ENCODE results near the gene PRR13.
"Not testable (repeated sequence)": the region's sequence is repeated elsewhere in the genome, so short reads cannot be mapped to it uniquely, and the experiment has no call there.

Gene PRR13

GRCh38 chr12:53428741-53429140 lies 12.8 kb upstream of the PRR13 start:
- Histone ChIP-seq H4K12ac (ENCODE audit: low read depth, low read length) (no peak overlapping the region), H3K4me2 (ENCODE audit: low read length) (no peak overlapping the region), H3K23ac (ENCODE audit: low read length) (no peak overlapping the region), H3K9me3 (ENCODE audit: insufficient read depth, low read depth, low read length) (no peaks in the 10 kb centered on the region), H2BK5ac (ENCODE audit: low read depth, low read length, poor library complexity) (no peak overlapping the region), H2BK120ac (ENCODE audit: insufficient read depth, low read length, poor library complexity) (no peak overlapping the region), H3K79me2 (ENCODE audit: control insufficient read depth, insufficient read depth, low read length, poor library complexity) (no peaks in the 10 kb centered on the region), H3K9ac (ENCODE audit: low read length) (no peak overlapping the region), H3K27me3 (ENCODE audit: insufficient read depth, low read length) (no peaks in the 10 kb centered on the region), H2AFZ (ENCODE audit: insufficient read depth, low read length, poor library complexity) (no peak overlapping the region), H3K4ac (ENCODE audit: low read depth, low read length) (no peak overlapping the region), H3K79me1 (ENCODE audit: low read length) (no peaks in the 10 kb centered on the region), H2AK5ac (ENCODE audit: low read length) (no peak overlapping the region), H3K27ac (ENCODE audit: low read depth, low read length) (no peak overlapping the region), H3K4me1 (ENCODE audit: control insufficient read depth in 1 of 2, insufficient read depth in 2 of 2, low read length in 2 of 2) (no peaks in the 10 kb centered on the region), H4K8ac (ENCODE audit: low read depth, low read length) (no peak overlapping the region), H4K91ac (ENCODE audit: low read depth, low read length) (no peak overlapping the region), H3K18ac (ENCODE audit: low read length) (no peak overlapping the region), H2BK12ac (ENCODE audit: low read length) (no peak overlapping the region), H3K36me3 (ENCODE audit: control insufficient read depth in 1 of 2, insufficient read depth in 2 of 2, low read length in 2 of 2) (no peaks in the 10 kb centered on the region), H3K14ac (ENCODE audit: low read length) (no peak overlapping the region), H3K4me3 (ENCODE audit: low read depth, low read length) (no peak overlapping the region)
- DNase-seq: no peak
- WGBS (ENCODE audit: extremely low coverage, insufficient coverage, insufficient read length): no CpG with 5 or more reads among the region's 7 CpGs

- no peak overlapping the region for H2BK12ac ChIP-seq (ENCODE audit: low read length)
- H3K4me2 ChIP-seq (ENCODE audit: low read length): no peak overlapping the region
- H4K8ac ChIP-seq (ENCODE audit: low read depth, low read length): no peak overlapping the region
- no peak overlapping the region for H4K12ac ChIP-seq (ENCODE audit: low read depth, low read length)
- no peak overlapping the region for H3K18ac ChIP-seq (ENCODE audit: low read length)
- no peak overlapping the region for H2BK120ac ChIP-seq (ENCODE audit: insufficient read depth, low read length, poor library complexity)
- H3K9me3 ChIP-seq (ENCODE audit: insufficient read depth, low read depth, low read length): no peaks in the 10 kb centered on the region
- no peak overlapping the region for H3K4ac ChIP-seq (ENCODE audit: low read depth, low read length)
- no peak overlapping the region for H3K14ac ChIP-seq (ENCODE audit: low read length)
- no peaks in the 10 kb centered on the region for H3K79me1 ChIP-seq (ENCODE audit: low read length)
- H2BK5ac ChIP-seq (ENCODE audit: low read depth, low read length, poor library complexity): no peak overlapping the region
- DNase-seq: no peak
- H3K79me2 ChIP-seq (ENCODE audit: control insufficient read depth, insufficient read depth, low read length, poor library complexity): no peaks in the 10 kb centered on the region
- H2AFZ ChIP-seq (ENCODE audit: insufficient read depth, low read length, poor library complexity): no peak overlapping the region
- H3K36me3 ChIP-seq (ENCODE audit: control insufficient read depth in 1 of 2, insufficient read depth in 2 of 2, low read length in 2 of 2): no peaks in the 10 kb centered on the region
- H4K91ac ChIP-seq (ENCODE audit: low read depth, low read length): no peak overlapping the region
- H3K4me1 ChIP-seq (ENCODE audit: control insufficient read depth in 1 of 2, insufficient read depth in 2 of 2, low read length in 2 of 2): no peaks in the 10 kb centered on the region
- H3K27me3 ChIP-seq (ENCODE audit: insufficient read depth, low read length): no peaks in the 10 kb centered on the region
- H2AK5ac ChIP-seq (ENCODE audit: low read length): no peak overlapping the region
- no peak overlapping the region for H3K27ac ChIP-seq (ENCODE audit: low read depth, low read length)
- H3K9ac ChIP-seq (ENCODE audit: low read length): no peak overlapping the region
- no CpG with 5 or more reads among the region's 5 CpGs for WGBS (ENCODE audit: extremely low coverage, insufficient coverage, insufficient read length)
- no peak overlapping the region for H3K23ac ChIP-seq (ENCODE audit: low read length)
- no peak overlapping the region for H3K4me3 ChIP-seq (ENCODE audit: low read depth, low read length)
Measured at GRCh38 chr12:53430116-53430515, 11.4 kb upstream of the PRR13 start.

GRCh38 chr12:53431187-53431586 lies 10.3 kb upstream of the PRR13 start:
- Histone ChIP-seq H3K23ac (ENCODE audit: low read length) (no peak overlapping the region), H4K91ac (ENCODE audit: low read depth, low read length) (no peak overlapping the region), H3K9me3 (ENCODE audit: insufficient read depth, low read depth, low read length) (no peaks in the 10 kb centered on the region), H3K18ac (ENCODE audit: low read length) (no peak overlapping the region), H3K14ac (ENCODE audit: low read length) (no peak overlapping the region), H3K4me3 (ENCODE audit: low read depth, low read length) (no peak overlapping the region), H3K9ac (ENCODE audit: low read length) (no peak overlapping the region), H3K79me2 (ENCODE audit: control insufficient read depth, insufficient read depth, low read length, poor library complexity) (no peaks in the 10 kb centered on the region), H2BK12ac (ENCODE audit: low read length) (no peak overlapping the region), H4K12ac (ENCODE audit: low read depth, low read length) (no peak overlapping the region), H3K27me3 (ENCODE audit: insufficient read depth, low read length) (no peaks in the 10 kb centered on the region), H3K4me2 (ENCODE audit: low read length) (no peak overlapping the region), H4K8ac (ENCODE audit: low read depth, low read length) (no peak overlapping the region), H2AK5ac (ENCODE audit: low read length) (no peak overlapping the region), H3K4ac (ENCODE audit: low read depth, low read length) (no peak overlapping the region), H3K79me1 (ENCODE audit: low read length) (no peaks in the 10 kb centered on the region), H3K4me1 (ENCODE audit: control insufficient read depth in 1 of 2, insufficient read depth in 2 of 2, low read length in 2 of 2) (no peaks in the 10 kb centered on the region), H3K36me3 (ENCODE audit: control insufficient read depth in 1 of 2, insufficient read depth in 2 of 2, low read length in 2 of 2) (no peaks in the 10 kb centered on the region), H2BK120ac (ENCODE audit: insufficient read depth, low read length, poor library complexity) (no peak overlapping the region), H2BK5ac (ENCODE audit: low read depth, low read length, poor library complexity) (no peak overlapping the region), H2AFZ (ENCODE audit: insufficient read depth, low read length, poor library complexity) (no peak overlapping the region), H3K27ac (ENCODE audit: low read depth, low read length) (no peak overlapping the region)
- no peak for DNase-seq
- WGBS (ENCODE audit: extremely low coverage, insufficient coverage, insufficient read length): no CpG with 5 or more reads among the region's 7 CpGs

- H3K4ac ChIP-seq (ENCODE audit: low read depth, low read length); H2BK120ac ChIP-seq (ENCODE audit: insufficient read depth, low read length, poor library complexity); H3K9me3 ChIP-seq (ENCODE audit: insufficient read depth, low read depth, low read length); H4K8ac ChIP-seq (ENCODE audit: low read depth, low read length); H3K4me1 ChIP-seq (ENCODE audit: control insufficient read depth in 1 of 2, insufficient read depth in 2 of 2, low read length in 2 of 2); H2AK5ac ChIP-seq (ENCODE audit: low read length); H3K27me3 ChIP-seq (ENCODE audit: insufficient read depth, low read length); H3K79me1 ChIP-seq (ENCODE audit: low read length); H4K12ac ChIP-seq (ENCODE audit: low read depth, low read length); H3K9ac ChIP-seq (ENCODE audit: low read length); H2BK12ac ChIP-seq (ENCODE audit: low read length); H3K18ac ChIP-seq (ENCODE audit: low read length); H3K14ac ChIP-seq (ENCODE audit: low read length); H3K23ac ChIP-seq (ENCODE audit: low read length); H2AFZ ChIP-seq (ENCODE audit: insufficient read depth, low read length, poor library complexity); H3K36me3 ChIP-seq (ENCODE audit: control insufficient read depth in 1 of 2, insufficient read depth in 2 of 2, low read length in 2 of 2); H2BK5ac ChIP-seq (ENCODE audit: low read depth, low read length, poor library complexity); H3K27ac ChIP-seq (ENCODE audit: low read depth, low read length); H3K4me3 ChIP-seq (ENCODE audit: low read depth, low read length); DNase-seq; H4K91ac ChIP-seq (ENCODE audit: low read depth, low read length); H3K79me2 ChIP-seq (ENCODE audit: control insufficient read depth, insufficient read depth, low read length, poor library complexity); H3K4me2 ChIP-seq (ENCODE audit: low read length): not testable (repeated sequence)
- WGBS (ENCODE audit: extremely low coverage, insufficient coverage, insufficient read length): no CpG with 5 or more reads among the region's 9 CpGs
Measured at GRCh38 chr12:53435326-53435725, 6.2 kb upstream of the PRR13 start.

- H3K79me2 ChIP-seq (ENCODE audit: control insufficient read depth, insufficient read depth, low read length, poor library complexity); H3K36me3 ChIP-seq (ENCODE audit: control insufficient read depth in 1 of 2, insufficient read depth in 2 of 2, low read length in 2 of 2); H2BK120ac ChIP-seq (ENCODE audit: insufficient read depth, low read length, poor library complexity); H3K23ac ChIP-seq (ENCODE audit: low read length); H3K27me3 ChIP-seq (ENCODE audit: insufficient read depth, low read length); H2BK5ac ChIP-seq (ENCODE audit: low read depth, low read length, poor library complexity); H2AFZ ChIP-seq (ENCODE audit: insufficient read depth, low read length, poor library complexity); H3K27ac ChIP-seq (ENCODE audit: low read depth, low read length); H4K91ac ChIP-seq (ENCODE audit: low read depth, low read length); H3K4me2 ChIP-seq (ENCODE audit: low read length); H2AK5ac ChIP-seq (ENCODE audit: low read length); H3K14ac ChIP-seq (ENCODE audit: low read length); H4K12ac ChIP-seq (ENCODE audit: low read depth, low read length); H3K4me1 ChIP-seq (ENCODE audit: control insufficient read depth in 1 of 2, insufficient read depth in 2 of 2, low read length in 2 of 2); H3K4ac ChIP-seq (ENCODE audit: low read depth, low read length); DNase-seq; H2BK12ac ChIP-seq (ENCODE audit: low read length); H3K9me3 ChIP-seq (ENCODE audit: insufficient read depth, low read depth, low read length); H3K9ac ChIP-seq (ENCODE audit: low read length); H3K79me1 ChIP-seq (ENCODE audit: low read length); H3K4me3 ChIP-seq (ENCODE audit: low read depth, low read length); H3K18ac ChIP-seq (ENCODE audit: low read length); H4K8ac ChIP-seq (ENCODE audit: low read depth, low read length): not testable (repeated sequence)
Measured at GRCh38 chr12:53439582-53439981, 2.0 kb upstream of the PRR13 start.
